GM12878 (cell line): ENCODE results near the gene ATP6V1D. TPM values are rescaled to one million over a fixed set of nuclear protein-coding genes. Genes with fewer than 3 reads are reported as not detected.
"Not testable (repeated sequence)": the region's sequence is repeated elsewhere in the genome, so short reads cannot be mapped to it uniquely, and the experiment has no call there.

Experiments used
- ATAC-seq: fragments of 200-7000 bp; cut with Tn5 transposase; 3 replicates; pipeline ENCODE4 v1.9.1; 2020; ENCODE audit warnings: mild to moderate bottlenecking, moderate library complexity
- BruUV-seq: library from RNA; stranded (reverse); fragments of 400-500 nt; replicated peaks from 2 replicates; lab custom pipeline; 2021; lab: Mats Ljungman, UMichigan
- CTCF ChIA-PET: fragments of 300-600 bp; sonication (Branson Sonifier 250); formaldehyde crosslinking; extraction: SDS; loops from one replicate; lab custom pipeline; 2021; ENCODE audit warnings: inconsistent platforms; lab: Yijun Ruan, JAX
- POLR2A ChIA-PET: fragments of 350-600 bp; formaldehyde crosslinking; extraction: SDS; loops from one replicate; lab custom pipeline; 2021; ENCODE audit warnings: inconsistent platforms; lab: Charles Lee
- RAD21 ChIA-PET: fragments of 300-600 bp; sonication (Branson Sonifier 250); formaldehyde crosslinking; loops from one replicate; lab custom pipeline; 2023; ENCODE audit warnings: antibody characterized with exemption; ENCODE audit not compliant: unreplicated experiment; lab: Charles Lee
- SMC1A ChIA-PET: fragments of 300-600 bp; sonication (Branson Sonifier 250); formaldehyde crosslinking; loops from one replicate; lab custom pipeline; 2023; ENCODE audit not compliant: unreplicated experiment, uncharacterized antibody; lab: Charles Lee
- DNase-seq: peaks from one replicate; pipeline ENCODE4 v3.0.0-alpha.2; 2011; ENCODE audit warnings: low read depth, low spot score
- FAIRE-seq: peaks from 3 replicates; lab custom pipeline; 2011; peaks lifted over from hg19 to GRCh38; lab: Jason Lieb, UNC
- H2AFZ ChIP-seq: 2 replicates; pipeline ENCODE4 v1.6.0; 2011; ENCODE audit warnings: low read depth, low read length, control low read depth; ENCODE audit not compliant: control insufficient read depth
- H3K27ac ChIP-seq: 2 replicates; pipeline ENCODE4 v1.5.1; 2011; ENCODE audit warnings: control low read depth; ENCODE audit not compliant: control insufficient read depth, insufficient read depth
- H3K27me3 ChIP-seq, 2 experiments: replicated peaks in 1 of 2; 2 replicates each; pipeline versions ENCODE4 v1.6.0 to v1.6.1; 2011; ENCODE audit warnings: low read length in 1 of 2; ENCODE audit not compliant: control insufficient read depth in 2 of 2, insufficient read depth in 2 of 2
- H3K36me3 ChIP-seq, 2 experiments: 2 replicates each; pipeline ENCODE4 v1.5.1; 2011; ENCODE audit warnings: low read length in 1 of 2; ENCODE audit not compliant: control insufficient read depth in 2 of 2, insufficient read depth in 2 of 2
- H3K4me1 ChIP-seq: 2 replicates; pipeline ENCODE4 v1.6.1; 2011; ENCODE audit warnings: mild to moderate bottlenecking, low read length, moderate library complexity, mixed read lengths; ENCODE audit not compliant: control insufficient read depth, insufficient read depth
- H3K4me2 ChIP-seq: 2 replicates; pipeline ENCODE4 v1.6.0; 2011; ENCODE audit warnings: control low read depth; ENCODE audit not compliant: control insufficient read depth, insufficient read depth
- H3K4me3 ChIP-seq: fragments of 200-600 bp; sonication (generic); 2 replicates; pipeline ENCODE4 v1.5.1; 2016
- H3K79me2 ChIP-seq: 2 replicates; pipeline ENCODE4 v1.6.0; 2011; ENCODE audit warnings: low read length; ENCODE audit not compliant: control insufficient read depth, insufficient read depth
- H3K9ac ChIP-seq: 2 replicates; pipeline ENCODE4 v1.8.0; 2011; ENCODE audit warnings: low read length, control low read depth, mixed read lengths; ENCODE audit not compliant: control insufficient read depth, insufficient read depth
- H3K9me3 ChIP-seq: replicated peaks from 3 replicates; pipeline ENCODE4 v1.5.1; 2011; ENCODE audit warnings: mild to moderate bottlenecking, low read length; ENCODE audit not compliant: control insufficient read depth, insufficient read depth
- H4K20me1 ChIP-seq: 2 replicates; pipeline ENCODE4 v1.6.0; 2011; ENCODE audit not compliant: control insufficient read depth, insufficient read depth
- FOXK2 ChIP-seq: fragments of 450-650 bp; IDR thresholded peaks from 2 replicates; pipeline ENCODE4 v1.6.1; 2017; ENCODE audit warnings: mild to moderate bottlenecking, moderate library complexity
- MAX ChIP-seq: IDR thresholded peaks from 2 replicates; pipeline ENCODE4 v1.6.1; 2012; ENCODE audit warnings: low read depth, low read length, improper control_type of control experiment
- NFYA ChIP-seq: IDR thresholded peaks from 2 replicates; pipeline ENCODE4 v1.6.1; 2011; ENCODE audit warnings: low read depth, mild to moderate bottlenecking, low read length, improper control_type of control experiment, borderline replicate concordance
- NFYB ChIP-seq: IDR thresholded peaks from 2 replicates; pipeline ENCODE4 v1.6.1; 2011; ENCODE audit warnings: low read depth, mild to moderate bottlenecking, low read length, improper control_type of control experiment, moderate library complexity; ENCODE audit not compliant: insufficient read depth
- POLR2AphosphoS2 ChIP-seq: IDR thresholded peaks from 2 replicates; pipeline ENCODE4 v1.6.1; 2011; ENCODE audit warnings: low read depth, mild to moderate bottlenecking, low read length, improper control_type of control experiment, moderate library complexity
- SREBF1 ChIP-seq: IDR thresholded peaks from 2 replicates; pipeline ENCODE4 v1.6.1; 2012; ENCODE audit warnings: mild to moderate bottlenecking, low read length
- SREBF2 ChIP-seq: IDR thresholded peaks from 2 replicates; pipeline ENCODE4 v1.6.1; 2012; ENCODE audit warnings: mild to moderate bottlenecking, low read length
- WRNIP1 ChIP-seq: IDR thresholded peaks from 2 replicates; pipeline ENCODE4 v1.6.1; 2011; ENCODE audit warnings: low read depth, low read length, improper control_type of control experiment, borderline replicate concordance
- ZNF24 ChIP-seq: fragments of 450-650 bp; IDR thresholded peaks from 2 replicates; pipeline ENCODE4 v1.6.1; 2017; ENCODE audit warnings: antibody characterized with exemption, mild to moderate bottlenecking
- WGBS: methylation state at CpG from one replicate; pipeline ENCODE4 v1.1.6; 2016; ENCODE audit warnings: low lambda C conversion rate; ENCODE audit not compliant: insufficient replicate concordance, insufficient coverage; ENCODE audit errors: missing lambda C conversion rate; 5-methylcytosine and 5-hydroxymethylcytosine counted together
- in situ Hi-C: fragments of 300-500 bp; cut with MboI; formaldehyde crosslinking; loops from 9 replicates; pipeline ENCODE4 v1.14.3; 2018; ENCODE audit warnings: mixed read lengths
- intact Hi-C: fragments of 100-400 bp; cut with micrococcal nuclease; formaldehyde crosslinking; loops from one replicate; pipeline ENCODE4 v1.14.2; 2022; ENCODE audit not compliant: unreplicated experiment
- polyA plus RNA-seq, 11 experiments: library from polyadenylated mRNA; depleted of rRNA in 4 of 11; unstranded in 6 of 11; stranded (reverse) in 5 of 11; fragments of >200 nt; fragmentation: Nextera tagmentation in 4 of 11; fragmentation: Illumina TruSeq in 1 of 11; extraction: Ambion mirVana in 4 of 11; extraction: Trizol in 1 of 11; gene quantifications; 1 replicate in 1 of 11; 2 replicates in 10 of 11; pipeline versions ENCODE4 v1.2.1 to v1.2.3, GENCODE V29; 2011 to 2016; ENCODE audit warnings: inconsistent platforms in 2 of 11, missing spikeins in 2 of 11, low read depth in 1 of 11
- total RNA-seq, 4 experiments: library from RNA; depleted of rRNA in 3 of 4; stranded (reverse); fragments of >200 nt in 3 of 4; fragmentation: Illumina TruSeq in 1 of 4; extraction: Trizol in 1 of 4; gene quantifications; 2 replicates each; pipeline versions ENCODE4 v1.2.1 to v1.2.3, GENCODE V29; 2013 to 2021
- TF ChIP-seq, protein P1 (sequence below): IDR thresholded peaks from 2 replicates; pipeline ENCODE4 v1.6.1; 2012; ENCODE audit warnings: improper control_type of control experiment, low read depth, low read length; ENCODE audit not compliant: insufficient replicate concordance

ATP6V1D gene
- total and polyA plus RNA-seq, 10 of the 15 experiments (the other 5 are each of a cell fraction or from before 2014, with no cell fraction given): 24.0 to 71.6 (median 47.8) TPM

GRCh38 chr14:67343601-67344230 is 15.9 kb downstream of the ATP6V1D start (continued):
- TF ChIP-seq, protein P1, sequence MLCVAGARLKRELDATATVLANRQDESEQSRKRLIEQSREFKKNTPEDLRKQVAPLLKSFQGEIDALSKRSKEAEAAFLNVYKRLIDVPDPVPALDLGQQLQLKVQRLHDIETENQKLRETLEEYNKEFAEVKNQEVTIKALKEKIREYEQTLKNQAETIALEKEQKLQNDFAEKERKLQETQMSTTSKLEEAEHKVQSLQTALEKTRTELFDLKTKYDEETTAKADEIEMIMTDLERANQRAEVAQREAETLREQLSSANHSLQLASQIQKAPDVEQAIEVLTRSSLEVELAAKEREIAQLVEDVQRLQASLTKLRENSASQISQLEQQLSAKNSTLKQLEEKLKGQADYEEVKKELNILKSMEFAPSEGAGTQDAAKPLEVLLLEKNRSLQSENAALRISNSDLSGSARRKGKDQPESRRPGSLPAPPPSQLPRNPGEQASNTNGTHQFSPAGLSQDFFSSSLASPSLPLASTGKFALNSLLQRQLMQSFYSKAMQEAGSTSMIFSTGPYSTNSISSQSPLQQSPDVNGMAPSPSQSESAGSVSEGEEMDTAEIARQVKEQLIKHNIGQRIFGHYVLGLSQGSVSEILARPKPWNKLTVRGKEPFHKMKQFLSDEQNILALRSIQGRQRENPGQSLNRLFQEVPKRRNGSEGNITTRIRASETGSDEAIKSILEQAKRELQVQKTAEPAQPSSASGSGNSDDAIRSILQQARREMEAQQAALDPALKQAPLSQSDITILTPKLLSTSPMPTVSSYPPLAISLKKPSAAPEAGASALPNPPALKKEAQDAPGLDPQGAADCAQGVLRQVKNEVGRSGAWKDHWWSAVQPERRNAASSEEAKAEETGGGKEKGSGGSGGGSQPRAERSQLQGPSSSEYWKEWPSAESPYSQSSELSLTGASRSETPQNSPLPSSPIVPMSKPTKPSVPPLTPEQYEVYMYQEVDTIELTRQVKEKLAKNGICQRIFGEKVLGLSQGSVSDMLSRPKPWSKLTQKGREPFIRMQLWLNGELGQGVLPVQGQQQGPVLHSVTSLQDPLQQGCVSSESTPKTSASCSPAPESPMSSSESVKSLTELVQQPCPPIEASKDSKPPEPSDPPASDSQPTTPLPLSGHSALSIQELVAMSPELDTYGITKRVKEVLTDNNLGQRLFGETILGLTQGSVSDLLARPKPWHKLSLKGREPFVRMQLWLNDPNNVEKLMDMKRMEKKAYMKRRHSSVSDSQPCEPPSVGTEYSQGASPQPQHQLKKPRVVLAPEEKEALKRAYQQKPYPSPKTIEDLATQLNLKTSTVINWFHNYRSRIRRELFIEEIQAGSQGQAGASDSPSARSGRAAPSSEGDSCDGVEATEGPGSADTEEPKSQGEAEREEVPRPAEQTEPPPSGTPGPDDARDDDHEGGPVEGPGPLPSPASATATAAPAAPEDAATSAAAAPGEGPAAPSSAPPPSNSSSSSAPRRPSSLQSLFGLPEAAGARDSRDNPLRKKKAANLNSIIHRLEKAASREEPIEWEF: no peak
- TF ChIP-seq WRNIP1: no peak
- TF ChIP-seq ZNF24: no peak
- no peak for TF ChIP-seq SREBF2
- no peak for TF ChIP-seq POLR2AphosphoS2
- no peak for TF ChIP-seq SREBF1
- no peak for TF ChIP-seq NFYA
- TF ChIP-seq MAX: no peak
- TF ChIP-seq NFYB: no peak
- no peak for TF ChIP-seq FOXK2

DNA sequence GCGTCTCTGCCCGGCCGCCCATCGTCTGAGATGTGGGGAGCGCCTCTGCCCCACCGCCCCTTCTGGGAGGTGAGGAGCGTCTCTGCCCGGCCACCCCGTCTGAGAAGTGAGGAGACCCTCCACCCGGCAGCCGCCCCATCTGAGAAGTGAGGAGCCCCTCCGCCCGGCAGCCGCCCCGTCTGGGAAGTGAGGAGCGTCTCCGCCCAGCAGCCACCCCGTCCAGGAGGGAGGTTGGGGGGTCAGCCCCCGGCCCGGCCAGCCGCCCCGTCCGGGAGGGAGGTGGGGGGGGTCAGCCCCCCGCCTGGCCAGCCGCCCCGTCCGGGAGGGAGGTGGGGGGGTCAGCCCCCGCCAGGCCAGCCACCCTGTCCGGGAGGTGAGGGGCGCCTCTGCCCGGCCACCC is 18.4 kb downstream of the ATP6V1D start:
- H3K79me2 ChIP-seq, H3K27ac ChIP-seq, H3K9me3 ChIP-seq, POLR2A ChIA-PET, DNase-seq, H3K4me3 ChIP-seq, RAD21 ChIA-PET, H3K9ac ChIP-seq, in situ Hi-C loops, intact Hi-C loops, H2AFZ ChIP-seq, ATAC-seq, SMC1A ChIA-PET, H4K20me1 ChIP-seq, H3K4me2 ChIP-seq, H3K27me3 ChIP-seq, BruUV-seq, H3K4me1 ChIP-seq, FAIRE-seq, CTCF ChIA-PET: not testable (repeated sequence)
- over 99% methylated on average over 19 of the region's 31 CpGs for WGBS
- peaks cover 0 to 15% of the 10 kb centered on the region in 2 experiments; a peak in 2 of 4 replicates for H3K36me3 ChIP-seq
